K562 (cell line): Measurements from ENCODE around the gene FAM219A. TPM values are rescaled to one million over a fixed set of nuclear protein-coding genes. Genes with fewer than 3 reads are reported as not detected.
A peak's percentile ranks its signal among the peaks of the same experiment; 100 is the strongest.

Source experiments
- CCNT2 ChIP-seq: IDR thresholded peaks from 2 replicates; pipeline ENCODE4 v1.6.1; 2011; ENCODE audit warnings: borderline replicate concordance, low read depth, mild to moderate bottlenecking, moderate library complexity, mixed read lengths, low read length; ENCODE audit not compliant: insufficient read length; ENCODE audit errors: extremely low read depth
- ELF2 ChIP-seq: fragments of 250-450 bp; sonication (Bioruptor Pico); IDR thresholded peaks from 2 replicates; pipeline ENCODE4 v1.5.0; 2021; ENCODE audit warnings: mild to moderate bottlenecking
- ETV6 ChIP-seq, 3 experiments: fragments of 150-350 bp in 1 of 3; sonication (generic) in 1 of 3; formaldehyde crosslinking in 1 of 3; IDR thresholded peaks; 2 replicates each; pipeline versions ENCODE4 v1.6.1 to v1.8.0; 2014 to 2022; ENCODE audit warnings: borderline replicate concordance in 2 of 3, low read depth in 2 of 3, antibody characterized with exemption in 1 of 3, low read length in 1 of 3, mild to moderate bottlenecking in 1 of 3, missing genetic modification reagents in 1 of 3
- HSF4 ChIP-seq: fragments of 250-450 bp; sonication (Bioruptor Pico); IDR thresholded peaks from 2 replicates; pipeline ENCODE4 v2.1.2; 2022; ENCODE audit warnings: mild to moderate bottlenecking, moderate library complexity, borderline replicate concordance
- IRF2 ChIP-seq: sonication (generic); formaldehyde crosslinking; IDR thresholded peaks from 2 replicates; pipeline ENCODE4 v1.8.1; 2022; ENCODE audit warnings: mild to moderate bottlenecking, missing genetic modification reagents
- PHTF2 ChIP-seq: fragments of 250-450 bp; sonication (Bioruptor Pico); IDR thresholded peaks from 2 replicates; pipeline ENCODE4 v1.5.0; 2021; ENCODE audit warnings: mild to moderate bottlenecking
- SRSF7 ChIP-seq: fragments of 200-400 bp; formaldehyde crosslinking; optimal IDR thresholded peaks from 2 replicates; pipeline ENCODE3; 2017; ENCODE audit warnings: mild to moderate bottlenecking, low read depth, low read length
- ZNF212 ChIP-seq: fragments of 450-650 bp; formaldehyde crosslinking; IDR thresholded peaks from 2 replicates; pipeline ENCODE4 v1.4.0; 2020; ENCODE audit warnings: mild to moderate bottlenecking
- polyA plus RNA-seq, 8 experiments: library from polyadenylated mRNA; depleted of rRNA in 4 of 8; stranded (reverse) in 5 of 8; unstranded in 3 of 8; fragments of >200 nt; fragmentation: Nextera tagmentation in 2 of 8; fragmentation: Illumina TruSeq in 1 of 8; extraction: Ambion mirVana in 2 of 8; extraction: Trizol in 1 of 8; gene quantifications; 2 replicates each; pipeline versions ENCODE4 v1.2.1 to v1.2.3, GENCODE V29; 2011 to 2014; ENCODE audit warnings: inconsistent platforms in 1 of 8, missing spikeins in 1 of 8
- total RNA-seq, 7 experiments: library from RNA; depleted of rRNA in 6 of 7; stranded (reverse); fragments of >200 nt in 6 of 7; fragmentation: Illumina TruSeq in 2 of 7; extraction: Trizol in 2 of 7; gene quantifications; 2 replicates each; pipeline versions ENCODE4 v1.2.1 to v1.2.3, GENCODE V29; 2011 to 2021; ENCODE audit warnings: low replicate concordance in 1 of 7
- TF ChIP-seq, protein P1 (sequence below): fragments of 250-450 bp; sonication (Bioruptor Pico); IDR thresholded peaks from 2 replicates; pipeline ENCODE4 v1.4.0; 2020; ENCODE audit warnings: mild to moderate bottlenecking
- TF ChIP-seq, protein P2 (sequence below): IDR thresholded peaks from 2 replicates; pipeline ENCODE4 v1.6.1; 2011; ENCODE audit not compliant: insufficient read length; ENCODE audit errors: extremely low read depth
- TF ChIP-seq, protein P3 (sequence below): fragments of 450-650 bp; conservative IDR thresholded peaks from 2 replicates; pipeline ENCODE4 v1.6.1; 2016; ENCODE audit warnings: missing genetic modification characterization, low read depth, mild to moderate bottlenecking, missing compliant biosample characterization, moderate library complexity
- TF ChIP-seq, protein P4 (sequence below): IDR thresholded peaks from 2 replicates; pipeline ENCODE4 v1.6.1; 2014; ENCODE audit warnings: antibody characterized with exemption
- TF ChIP-seq, protein P5 (sequence below): sonication (generic); formaldehyde crosslinking; IDR thresholded peaks from 2 replicates; pipeline ENCODE4 v1.8.0; 2023; ENCODE audit warnings: missing genetic modification reagents, mild to moderate bottlenecking, borderline replicate concordance

The FAM219A gene
- total and polyA plus RNA-seq, 9 of the 15 experiments (the other 6 are each of a cell fraction or from before 2014, with no cell fraction given): 0.63 to 8.6 (median 2.9) TPM

DNA sequence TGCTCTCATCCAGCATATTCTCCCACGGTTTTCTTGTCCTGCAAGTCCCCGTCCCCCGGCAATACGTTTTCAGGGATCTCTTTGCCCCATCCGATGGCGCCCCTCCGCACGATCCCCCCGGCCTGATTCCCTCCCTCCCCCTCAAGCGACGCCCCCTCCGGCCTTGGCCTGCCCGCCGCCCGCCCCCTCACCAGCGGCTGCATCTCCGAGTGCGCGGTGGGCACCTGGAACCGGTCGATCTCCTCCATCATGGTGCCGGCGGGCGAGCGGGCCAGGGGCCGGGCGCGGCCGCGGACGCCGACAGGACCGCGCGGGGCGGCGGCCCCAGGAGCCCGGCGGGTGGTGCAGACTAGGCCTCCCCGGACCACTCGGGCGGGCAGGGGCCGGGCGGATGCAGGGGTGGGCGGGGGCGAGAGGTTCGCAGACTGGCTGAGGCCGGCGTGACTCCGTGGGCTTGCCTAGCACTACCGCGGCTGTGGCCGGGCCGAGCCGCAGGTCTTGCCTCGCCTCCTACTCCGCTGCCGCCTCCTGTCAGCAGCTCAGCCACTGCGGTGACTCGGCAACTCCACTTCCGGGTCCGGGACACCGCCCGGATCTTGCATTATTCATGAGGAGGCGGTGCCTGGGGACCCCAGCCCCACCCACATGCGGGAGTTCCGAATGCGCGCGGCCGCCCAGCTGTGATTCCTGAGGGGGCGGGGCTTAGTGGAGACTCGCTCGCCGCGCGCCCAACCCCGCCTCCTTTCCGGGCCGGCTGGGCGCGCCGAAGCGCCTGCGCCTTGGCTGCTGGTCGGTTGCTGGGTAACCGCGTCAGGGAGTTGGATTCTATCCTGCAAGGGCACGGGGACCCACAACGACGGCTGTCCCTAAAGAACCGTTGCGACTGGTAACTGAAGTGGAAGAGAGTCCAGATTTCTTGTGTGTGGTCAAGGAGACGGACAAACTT, at the start of gene FAM219A, which contains the start of gene DNAI1 (continued):
- TF ChIP-seq, protein P1, sequence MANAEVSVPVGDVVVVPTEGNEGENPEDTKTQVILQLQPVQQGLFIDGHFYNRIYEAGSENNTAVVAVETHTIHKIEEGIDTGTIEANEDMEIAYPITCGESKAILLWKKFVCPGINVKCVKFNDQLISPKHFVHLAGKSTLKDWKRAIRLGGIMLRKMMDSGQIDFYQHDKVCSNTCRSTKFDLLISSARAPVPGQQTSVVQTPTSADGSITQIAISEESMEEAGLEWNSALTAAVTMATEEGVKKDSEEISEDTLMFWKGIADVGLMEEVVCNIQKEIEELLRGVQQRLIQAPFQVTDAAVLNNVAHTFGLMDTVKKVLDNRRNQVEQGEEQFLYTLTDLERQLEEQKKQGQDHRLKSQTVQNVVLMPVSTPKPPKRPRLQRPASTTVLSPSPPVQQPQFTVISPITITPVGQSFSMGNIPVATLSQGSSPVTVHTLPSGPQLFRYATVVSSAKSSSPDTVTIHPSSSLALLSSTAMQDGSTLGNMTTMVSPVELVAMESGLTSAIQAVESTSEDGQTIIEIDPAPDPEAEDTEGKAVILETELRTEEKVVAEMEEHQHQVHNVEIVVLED (CRISPR knock-in tag): no peak
- TF ChIP-seq, protein P2, sequence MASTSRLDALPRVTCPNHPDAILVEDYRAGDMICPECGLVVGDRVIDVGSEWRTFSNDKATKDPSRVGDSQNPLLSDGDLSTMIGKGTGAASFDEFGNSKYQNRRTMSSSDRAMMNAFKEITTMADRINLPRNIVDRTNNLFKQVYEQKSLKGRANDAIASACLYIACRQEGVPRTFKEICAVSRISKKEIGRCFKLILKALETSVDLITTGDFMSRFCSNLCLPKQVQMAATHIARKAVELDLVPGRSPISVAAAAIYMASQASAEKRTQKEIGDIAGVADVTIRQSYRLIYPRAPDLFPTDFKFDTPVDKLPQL: no peak
- TF ChIP-seq, protein P3, sequence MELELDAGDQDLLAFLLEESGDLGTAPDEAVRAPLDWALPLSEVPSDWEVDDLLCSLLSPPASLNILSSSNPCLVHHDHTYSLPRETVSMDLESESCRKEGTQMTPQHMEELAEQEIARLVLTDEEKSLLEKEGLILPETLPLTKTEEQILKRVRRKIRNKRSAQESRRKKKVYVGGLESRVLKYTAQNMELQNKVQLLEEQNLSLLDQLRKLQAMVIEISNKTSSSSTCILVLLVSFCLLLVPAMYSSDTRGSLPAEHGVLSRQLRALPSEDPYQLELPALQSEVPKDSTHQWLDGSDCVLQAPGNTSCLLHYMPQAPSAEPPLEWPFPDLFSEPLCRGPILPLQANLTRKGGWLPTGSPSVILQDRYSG (tag): no peak
- TF ChIP-seq HSF4 (CRISPR knock-in tag) (no peak), ZNF212 (no peak), IRF2 (CRISPR knock-in tag) (no peak), CCNT2 (peak; percentile 62), PHTF2 (CRISPR knock-in tag) (no peak), SRSF7 (no peak), ETV6 (IDR thresholded peaks at IDR 0.05; ENCODE audit: borderline replicate concordance in 1 of 2, low read depth in 2 of 2, low read length in 1 of 2) (no peak), ETV6 (CRISPR knock-in tag; IDR thresholded peaks at IDR 0.05; ENCODE audit: borderline replicate concordance) (no peak), ELF2 (CRISPR knock-in tag) (peak; percentile 82)
- TF ChIP-seq, protein P4, sequence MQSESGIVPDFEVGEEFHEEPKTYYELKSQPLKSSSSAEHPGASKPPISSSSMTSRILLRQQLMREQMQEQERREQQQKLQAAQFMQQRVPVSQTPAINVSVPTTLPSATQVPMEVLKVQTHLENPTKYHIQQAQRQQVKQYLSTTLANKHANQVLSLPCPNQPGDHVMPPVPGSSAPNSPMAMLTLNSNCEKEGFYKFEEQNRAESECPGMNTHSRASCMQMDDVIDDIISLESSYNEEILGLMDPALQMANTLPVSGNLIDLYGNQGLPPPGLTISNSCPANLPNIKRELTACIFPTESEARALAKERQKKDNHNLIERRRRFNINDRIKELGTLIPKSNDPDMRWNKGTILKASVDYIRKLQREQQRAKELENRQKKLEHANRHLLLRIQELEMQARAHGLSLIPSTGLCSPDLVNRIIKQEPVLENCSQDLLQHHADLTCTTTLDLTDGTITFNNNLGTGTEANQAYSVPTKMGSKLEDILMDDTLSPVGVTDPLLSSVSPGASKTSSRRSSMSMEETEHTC: no peak
- TF ChIP-seq, protein P5, sequence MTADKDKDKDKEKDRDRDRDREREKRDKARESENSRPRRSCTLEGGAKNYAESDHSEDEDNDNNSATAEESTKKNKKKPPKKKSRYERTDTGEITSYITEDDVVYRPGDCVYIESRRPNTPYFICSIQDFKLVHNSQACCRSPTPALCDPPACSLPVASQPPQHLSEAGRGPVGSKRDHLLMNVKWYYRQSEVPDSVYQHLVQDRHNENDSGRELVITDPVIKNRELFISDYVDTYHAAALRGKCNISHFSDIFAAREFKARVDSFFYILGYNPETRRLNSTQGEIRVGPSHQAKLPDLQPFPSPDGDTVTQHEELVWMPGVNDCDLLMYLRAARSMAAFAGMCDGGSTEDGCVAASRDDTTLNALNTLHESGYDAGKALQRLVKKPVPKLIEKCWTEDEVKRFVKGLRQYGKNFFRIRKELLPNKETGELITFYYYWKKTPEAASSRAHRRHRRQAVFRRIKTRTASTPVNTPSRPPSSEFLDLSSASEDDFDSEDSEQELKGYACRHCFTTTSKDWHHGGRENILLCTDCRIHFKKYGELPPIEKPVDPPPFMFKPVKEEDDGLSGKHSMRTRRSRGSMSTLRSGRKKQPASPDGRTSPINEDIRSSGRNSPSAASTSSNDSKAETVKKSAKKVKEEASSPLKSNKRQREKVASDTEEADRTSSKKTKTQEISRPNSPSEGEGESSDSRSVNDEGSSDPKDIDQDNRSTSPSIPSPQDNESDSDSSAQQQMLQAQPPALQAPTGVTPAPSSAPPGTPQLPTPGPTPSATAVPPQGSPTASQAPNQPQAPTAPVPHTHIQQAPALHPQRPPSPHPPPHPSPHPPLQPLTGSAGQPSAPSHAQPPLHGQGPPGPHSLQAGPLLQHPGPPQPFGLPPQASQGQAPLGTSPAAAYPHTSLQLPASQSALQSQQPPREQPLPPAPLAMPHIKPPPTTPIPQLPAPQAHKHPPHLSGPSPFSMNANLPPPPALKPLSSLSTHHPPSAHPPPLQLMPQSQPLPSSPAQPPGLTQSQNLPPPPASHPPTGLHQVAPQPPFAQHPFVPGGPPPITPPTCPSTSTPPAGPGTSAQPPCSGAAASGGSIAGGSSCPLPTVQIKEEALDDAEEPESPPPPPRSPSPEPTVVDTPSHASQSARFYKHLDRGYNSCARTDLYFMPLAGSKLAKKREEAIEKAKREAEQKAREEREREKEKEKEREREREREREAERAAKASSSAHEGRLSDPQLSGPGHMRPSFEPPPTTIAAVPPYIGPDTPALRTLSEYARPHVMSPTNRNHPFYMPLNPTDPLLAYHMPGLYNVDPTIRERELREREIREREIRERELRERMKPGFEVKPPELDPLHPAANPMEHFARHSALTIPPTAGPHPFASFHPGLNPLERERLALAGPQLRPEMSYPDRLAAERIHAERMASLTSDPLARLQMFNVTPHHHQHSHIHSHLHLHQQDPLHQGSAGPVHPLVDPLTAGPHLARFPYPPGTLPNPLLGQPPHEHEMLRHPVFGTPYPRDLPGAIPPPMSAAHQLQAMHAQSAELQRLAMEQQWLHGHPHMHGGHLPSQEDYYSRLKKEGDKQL: no peak
